Osteoblast (primary cell): ENCODE results near the gene NR1D1. TPM values are rescaled to one million over a fixed set of nuclear protein-coding genes. Genes with fewer than 3 reads are reported as not detected.

Source experiments
- DNase-seq: peaks from one replicate; pipeline ENCODE4 v3.0.0; 2011; ENCODE audit warnings: low spot score, mixed read lengths; ENCODE audit not compliant: insufficient read length; ENCODE audit errors: missing footprints
- H2AFZ ChIP-seq: 2 replicates; pipeline ENCODE4 v1.6.0; 2011; ENCODE audit warnings: mild to moderate bottlenecking, low read length
- H3K27ac ChIP-seq: 2 replicates; pipeline ENCODE4 v1.5.1; 2011; ENCODE audit warnings: mild to moderate bottlenecking, low read depth, low read length, moderate library complexity
- H3K27me3 ChIP-seq: 2 replicates; pipeline ENCODE4 v1.6.0; 2012; ENCODE audit warnings: mild to moderate bottlenecking, control low read depth, inconsistent platforms, low read length, moderate library complexity; ENCODE audit not compliant: insufficient read depth
- H3K36me3 ChIP-seq: 2 replicates; pipeline ENCODE4 v1.5.1; 2011; ENCODE audit warnings: mild to moderate bottlenecking, low read length, control low read depth, moderate library complexity; ENCODE audit not compliant: insufficient read depth
- H3K4me1 ChIP-seq: 2 replicates; pipeline ENCODE4 v1.5.1; 2011; ENCODE audit warnings: mild to moderate bottlenecking, low read length, control low read depth, moderate library complexity; ENCODE audit not compliant: insufficient read depth
- H3K4me2 ChIP-seq: 2 replicates; pipeline ENCODE4 v1.6.0; 2011; ENCODE audit warnings: mild to moderate bottlenecking, low read length; ENCODE audit not compliant: insufficient read depth
- H3K4me3 ChIP-seq: fragments of 200-600 bp; sonication (generic); 3 replicates; pipeline ENCODE4 v1.5.1; 2012; ENCODE audit warnings: mild to moderate bottlenecking, low read length, inconsistent platforms; ENCODE audit not compliant: insufficient read depth
- H3K79me2 ChIP-seq: 2 replicates; pipeline ENCODE4 v1.6.0; 2012; ENCODE audit warnings: mild to moderate bottlenecking, low read length, control low read depth, inconsistent platforms; ENCODE audit not compliant: insufficient read depth
- H3K9me3 ChIP-seq: 2 replicates; pipeline ENCODE4 v1.5.1; 2011; ENCODE audit warnings: low read depth, low read length, control low read depth
- H4K20me1 ChIP-seq: 2 replicates; pipeline ENCODE4 v1.6.0; 2012; ENCODE audit warnings: mild to moderate bottlenecking, low read length, control low read depth; ENCODE audit not compliant: insufficient read depth
- CTCF ChIP-seq: IDR thresholded peaks from 2 replicates; pipeline ENCODE4 v1.5.1; 2011; ENCODE audit warnings: mild to moderate bottlenecking, low read depth, low read length, moderate library complexity; ENCODE audit errors: extremely low read depth
- total RNA-seq: library from RNA; depleted of rRNA; stranded (reverse); fragments of >200 nt; gene quantifications from 2 replicates; pipeline ENCODE4 v1.2.3, GENCODE V29; 2012

The NR1D1 gene
- total RNA-seq, 1 donor = 5.1 TPM

DNA sequence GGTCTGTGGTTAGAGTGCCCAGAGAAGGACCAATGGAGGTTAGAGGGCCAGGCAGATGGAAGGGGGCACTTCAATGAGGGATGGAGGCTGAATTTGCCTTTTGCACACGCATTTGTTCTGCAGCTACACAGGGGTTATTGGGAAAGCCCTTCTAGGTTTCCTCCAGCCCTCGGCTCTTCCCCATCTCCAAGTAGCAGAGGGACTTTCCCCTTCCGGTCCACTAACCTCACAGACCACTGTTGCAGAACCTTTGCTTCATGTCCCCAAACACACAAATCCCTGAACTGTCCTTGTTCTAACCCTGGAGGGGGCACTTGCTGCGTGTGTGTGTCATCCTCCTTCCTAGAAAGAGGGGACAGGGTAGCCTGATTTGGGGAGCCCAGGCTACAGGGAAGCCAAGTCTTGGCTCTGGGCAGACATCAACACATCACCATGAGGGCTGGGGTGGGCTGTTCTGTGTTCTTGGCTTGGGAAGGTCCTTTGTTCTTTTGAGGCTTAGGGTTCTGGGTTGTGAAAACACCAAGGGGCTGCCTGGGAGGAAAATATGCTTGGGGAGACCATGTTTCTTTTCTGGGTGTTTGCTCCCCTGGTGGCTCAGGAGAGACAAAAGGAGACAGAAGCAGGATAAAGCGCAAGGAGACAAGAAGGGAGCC is 7.3 kb upstream of the NR1D1 start:
- peak overlapping the region; percentile 76 for H3K4me2 ChIP-seq
- H4K20me1 ChIP-seq = no peaks in the 10 kb centered on the region
- H3K9me3 ChIP-seq = no peaks in the 10 kb centered on the region
- no peaks in the 10 kb centered on the region for H3K27me3 ChIP-seq
- TF ChIP-seq CTCF = no peak
- peak overlapping the region; percentile 75 for H2AFZ ChIP-seq
- H3K4me1 ChIP-seq = peaks cover 48% of the 10 kb centered on the region
- H3K4me3 ChIP-seq = peak overlapping the region; percentile 48
- H3K36me3 ChIP-seq = no peaks in the 10 kb centered on the region
- H3K79me2 ChIP-seq = no peaks in the 10 kb centered on the region
- peak overlapping the region; percentile 70 for H3K27ac ChIP-seq
- peak; percentile 14 for DNase-seq

- Histone ChIP-seq H4K20me1 (no peaks in the 10 kb centered on the region), H3K27me3 (no peaks in the 10 kb centered on the region), H3K4me3 (no peak overlapping the region), H3K4me1 (peaks cover 40% of the 10 kb centered on the region), H3K4me2 (no peak overlapping the region), H3K27ac (no peak overlapping the region), H3K36me3 (no peaks in the 10 kb centered on the region), H3K9me3 (no peaks in the 10 kb centered on the region), H2AFZ (peak overlapping the region; percentile 75), H3K79me2 (no peaks in the 10 kb centered on the region)
- TF ChIP-seq CTCF = no peak
- peak; percentile 51 for DNase-seq
Observed at GRCh38 chr17:40106760-40107521, 6.6 kb upstream of the NR1D1 start.

GRCh38 chr17:40105861-40106759 is 5.7 kb upstream of the NR1D1 start:
- no peaks in the 10 kb centered on the region for H3K9me3 ChIP-seq
- H3K27ac ChIP-seq = no peak overlapping the region
- DNase-seq = no peak
- no peaks in the 10 kb centered on the region for H3K27me3 ChIP-seq
- H3K36me3 ChIP-seq = no peaks in the 10 kb centered on the region
- no peak overlapping the region for H3K4me2 ChIP-seq
- no peak overlapping the region for H2AFZ ChIP-seq
- peaks cover 40% of the 10 kb centered on the region for H3K4me1 ChIP-seq
- no peak overlapping the region for H3K4me3 ChIP-seq
- H3K79me2 ChIP-seq = no peaks in the 10 kb centered on the region
- no peaks in the 10 kb centered on the region for H4K20me1 ChIP-seq
- TF ChIP-seq CTCF = no peak
